ENCODE measurements around the gene RACK1.

The RACK1 gene

DNA sequence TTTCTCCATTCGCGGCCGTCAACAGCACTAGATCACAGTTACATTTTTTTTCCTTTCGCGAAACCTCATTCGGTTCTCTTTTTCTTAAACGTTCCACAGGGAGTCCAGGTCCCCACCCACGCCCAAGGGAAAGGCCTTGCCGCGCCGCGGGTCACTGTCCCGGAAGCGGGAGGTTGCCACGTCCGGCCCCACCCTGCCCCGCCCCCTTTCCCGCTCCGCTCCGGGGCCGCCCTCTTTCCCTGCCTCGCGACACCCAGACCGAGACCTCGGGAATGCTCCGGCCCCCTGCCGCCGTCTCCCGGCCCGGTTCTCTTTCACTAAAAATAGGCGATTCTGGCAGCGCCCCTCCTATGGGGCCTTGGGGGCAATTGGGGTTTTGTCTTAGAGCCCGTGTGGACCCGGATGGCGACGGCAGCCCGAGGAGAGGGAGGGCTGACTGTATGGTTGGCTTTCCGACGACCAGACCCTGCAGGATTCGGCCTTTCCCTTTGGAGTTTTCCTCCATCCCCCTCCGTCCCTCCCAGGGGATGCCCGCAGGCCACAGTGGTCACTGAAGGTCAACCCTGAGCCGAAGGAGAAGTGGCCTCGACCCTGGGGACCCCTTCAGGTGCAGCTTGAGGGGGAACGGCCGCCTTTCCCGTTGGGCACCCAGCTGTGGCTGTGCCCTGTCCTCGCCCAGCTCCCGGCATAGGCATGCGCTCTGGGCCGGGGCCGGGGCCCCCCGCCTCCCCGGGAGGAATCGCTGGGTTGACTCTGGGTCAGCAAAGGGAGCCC, 2.8 kb upstream of the RACK1 start:
- no peak for TF ChIP-seq CTCF (IDR thresholded peaks at IDR 0.05)

DNA sequence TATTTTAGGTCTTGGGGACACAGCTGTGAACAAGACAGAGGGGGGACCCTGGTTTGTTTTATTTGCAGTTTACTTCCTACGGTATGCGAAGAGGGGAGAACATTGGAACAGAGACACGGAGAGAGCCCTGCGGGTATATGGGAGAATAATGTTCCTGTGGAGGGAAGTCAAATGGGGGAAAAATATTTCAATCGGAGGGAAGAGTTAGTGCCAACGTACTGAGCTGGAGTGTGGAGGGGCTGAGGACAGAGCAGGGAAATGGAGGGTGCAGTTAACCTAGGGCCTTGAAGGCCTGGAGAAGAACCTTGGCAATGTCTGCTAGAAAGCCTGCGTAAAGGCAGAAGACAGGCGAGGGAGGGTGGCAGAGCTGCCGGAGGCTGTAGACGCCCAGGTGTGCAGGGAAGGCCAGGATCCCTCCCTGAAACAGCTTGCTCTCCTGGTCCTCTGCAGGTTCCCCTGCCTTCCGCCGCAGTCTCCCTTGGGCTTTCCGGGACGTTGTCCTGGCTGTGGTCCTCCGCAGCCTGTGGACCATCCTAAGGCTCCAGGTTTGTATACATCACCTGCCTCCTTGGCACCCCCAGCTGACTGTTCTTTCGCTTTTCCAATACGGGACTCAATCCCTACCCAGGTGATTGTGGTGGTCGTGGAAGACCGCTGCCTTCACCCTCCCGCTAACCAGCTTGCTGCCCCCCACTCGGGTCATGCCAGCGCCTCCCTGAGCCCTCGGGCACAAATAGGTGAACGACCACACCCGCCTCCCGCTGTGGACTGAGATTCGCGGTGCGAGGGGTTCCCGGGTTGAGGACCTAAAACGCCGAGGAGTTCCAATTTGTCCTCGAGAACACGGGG, 1.9 kb upstream of the RACK1 start:
- Histone ChIP-seq H3K36me3 (ENCODE audit: control insufficient read depth, insufficient read depth, low read length) (no peaks in the 10 kb centered on the region), H3K4me2 (ENCODE audit: low read length) (peak overlapping the region; percentile 100), H3K4me3 (ENCODE audit: low read depth, low read length) (peak overlapping the region; percentile 84), H3K9ac (peak overlapping the region; percentile 28), H2AFZ (peak overlapping the region; percentile 75), H3K79me2 (peaks cover 47% of the 10 kb centered on the region), H3K27ac (peak overlapping the region; percentile 90), H3K4me1 (peaks cover 18% of the 10 kb centered on the region), H3K27me3 (ENCODE audit: control insufficient read depth, insufficient read depth, low read length) (no peaks in the 10 kb centered on the region), H3K9me3 (ENCODE audit: control insufficient read depth, low read length) (no peaks in the 10 kb centered on the region)
- TF ChIP-seq CTCF (IDR thresholded peaks at IDR 0.05): no peak

More for the DNA sequence above, 2.8 kb upstream of the RACK1 start:
- Histone ChIP-seq H3K9me3 (ENCODE audit: control insufficient read depth, low read length) (no peaks in the 10 kb centered on the region), H3K4me1 (peaks cover 18% of the 10 kb centered on the region), H3K27ac (peak overlapping the region; percentile 90), H2AFZ (peak overlapping the region; percentile 83), H3K27me3 (ENCODE audit: control insufficient read depth, insufficient read depth, low read length) (no peaks in the 10 kb centered on the region), H3K9ac (peak overlapping the region; percentile 56), H3K36me3 (ENCODE audit: control insufficient read depth, insufficient read depth, low read length) (no peaks in the 10 kb centered on the region), H3K4me2 (ENCODE audit: low read length) (peak overlapping the region; percentile 100), H3K4me3 (ENCODE audit: low read depth, low read length) (peak overlapping the region; percentile 84), H3K79me2 (peaks cover 43% of the 10 kb centered on the region)

DNA sequence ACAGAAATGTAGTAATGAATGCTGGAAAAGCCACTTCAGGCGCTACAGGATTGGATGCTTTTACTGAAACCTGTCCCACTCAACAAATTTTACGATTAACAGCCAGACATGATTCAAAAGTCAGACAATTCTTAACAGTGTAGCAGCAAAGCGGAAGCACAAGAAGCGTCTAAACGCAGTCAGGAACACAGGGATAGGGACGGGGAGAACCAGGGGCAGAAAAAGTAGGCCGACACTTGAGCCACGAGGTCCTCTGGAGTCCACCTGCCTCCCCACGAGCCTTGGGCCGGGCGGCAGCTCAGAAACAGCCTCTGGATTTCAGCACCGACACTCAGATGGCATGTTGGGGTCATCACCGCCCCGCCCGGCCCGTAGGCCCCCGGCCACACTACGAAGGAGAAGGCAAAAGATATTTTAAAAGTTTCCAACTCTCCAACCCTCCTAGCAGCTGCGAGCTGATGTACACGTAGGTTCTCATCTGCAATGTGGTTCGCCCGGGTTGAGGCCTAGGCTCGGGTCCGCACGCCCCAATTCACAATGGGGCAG, 615 bp downstream of the RACK1 start:
- no peaks in the 10 kb centered on the region for H3K27me3 ChIP-seq (ENCODE audit: control insufficient read depth, insufficient read depth, low read length)
- H2AFZ ChIP-seq: peak overlapping the region; percentile 93
- no peaks in the 10 kb centered on the region for H3K36me3 ChIP-seq (ENCODE audit: control insufficient read depth, insufficient read depth, low read length)
- H3K27ac ChIP-seq: peak overlapping the region; percentile 90
- H3K9ac ChIP-seq: peak overlapping the region; percentile 89
- peak overlapping the region; percentile 80 for H3K4me3 ChIP-seq (ENCODE audit: low read depth, low read length)
- peak overlapping the region; percentile 93 for H3K4me2 ChIP-seq (ENCODE audit: low read length)
- TF ChIP-seq CTCF (IDR thresholded peaks at IDR 0.05): no peak
- H3K79me2 ChIP-seq: peaks cover 47% of the 10 kb centered on the region
- H3K9me3 ChIP-seq (ENCODE audit: control insufficient read depth, low read length): no peaks in the 10 kb centered on the region
- H3K4me1 ChIP-seq: peaks cover 12% of the 10 kb centered on the region

DNA sequence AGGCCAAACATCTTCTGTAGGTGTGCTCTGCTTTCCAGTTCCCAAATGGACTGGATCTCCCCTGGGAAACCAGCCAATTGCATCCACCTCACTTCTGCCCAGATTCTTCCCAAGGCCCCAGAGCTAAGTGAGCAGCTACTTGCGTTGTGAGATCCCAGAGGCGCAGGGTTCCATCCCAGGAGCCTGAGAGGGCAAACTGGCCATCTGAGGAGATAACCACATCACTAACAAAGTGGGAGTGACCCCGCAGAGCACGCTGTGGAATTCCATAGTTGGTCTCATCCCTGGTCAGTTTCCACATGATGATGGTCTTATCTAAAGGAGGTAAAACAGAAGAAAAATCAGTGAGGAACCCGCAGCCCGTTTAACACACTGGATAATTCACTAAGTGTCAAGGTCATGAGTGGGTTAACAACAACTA, 1.7 kb downstream of the RACK1 start:
- peak overlapping the region; percentile 89 for H3K9ac ChIP-seq
- no peaks in the 10 kb centered on the region for H3K9me3 ChIP-seq (ENCODE audit: control insufficient read depth, low read length)
- no peaks in the 10 kb centered on the region for H3K27me3 ChIP-seq (ENCODE audit: control insufficient read depth, insufficient read depth, low read length)
- H3K4me1 ChIP-seq: peaks cover 7% of the 10 kb centered on the region
- no peak for TF ChIP-seq CTCF (IDR thresholded peaks at IDR 0.05)
- H2AFZ ChIP-seq: no peak overlapping the region
- H3K4me3 ChIP-seq (ENCODE audit: low read depth, low read length): peak overlapping the region; percentile 80
- peaks cover 44% of the 10 kb centered on the region for H3K79me2 ChIP-seq
- peak overlapping the region; percentile 93 for H3K4me2 ChIP-seq (ENCODE audit: low read length)
- H3K36me3 ChIP-seq (ENCODE audit: control insufficient read depth, insufficient read depth, low read length): no peaks in the 10 kb centered on the region
- peak overlapping the region; percentile 90 for H3K27ac ChIP-seq
